Epithelial cell of esophagus (primary cell): Measurements from ENCODE around the gene NUP62.
"Not testable (repeated sequence)": the region's sequence is repeated elsewhere in the genome, so short reads cannot be mapped to it uniquely, and the experiment has no call there.

Source experiments
- DNase-seq: peaks from one replicate; pipeline ENCODE4 v3.0.0; 2010; ENCODE audit warnings: low read depth
- H3K4me3 ChIP-seq: 2 replicates; pipeline ENCODE4 v1.5.1; 2011; ENCODE audit warnings: mild to moderate bottlenecking, low read length, control low read depth
- TF ChIP-seq, protein P1 (sequence below): IDR thresholded peaks from 2 replicates; pipeline ENCODE4 v1.5.1; 2011; ENCODE audit warnings: low read depth, mild to moderate bottlenecking, low read length, control low read depth, inconsistent platforms; ENCODE audit not compliant: insufficient read depth; ENCODE audit errors: missing control alignments

Gene NUP62

DNA sequence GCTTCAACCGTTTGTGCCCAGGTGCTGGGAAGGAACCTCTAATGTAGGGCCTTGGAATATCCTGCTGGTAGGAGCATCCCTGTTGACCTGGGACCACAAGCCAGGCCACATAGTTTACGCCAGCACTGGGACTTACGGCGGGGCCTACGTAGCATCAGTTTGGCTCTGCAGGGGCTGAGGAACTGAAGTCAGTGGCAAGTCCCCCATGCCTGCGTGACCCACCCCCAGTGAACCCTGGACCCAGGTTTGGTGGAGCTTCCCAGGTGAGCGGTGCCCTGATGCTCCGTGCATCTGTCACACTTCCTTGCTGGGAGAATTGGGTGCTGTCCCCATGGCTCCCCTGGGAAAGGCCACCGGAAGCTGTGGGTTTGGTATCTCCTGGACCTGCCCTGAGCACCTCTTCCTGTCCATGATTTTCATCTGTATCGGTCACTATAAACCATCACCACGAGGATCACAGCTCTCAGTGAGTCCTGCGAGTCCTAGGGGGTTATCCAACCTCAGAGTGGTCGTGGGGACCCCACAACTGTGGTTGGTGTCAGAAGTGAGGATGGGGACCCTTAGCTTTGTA, 21.7 kb upstream of the NUP62 start:
- no peak overlapping the region for H3K4me3 ChIP-seq
- DNase-seq = no peak
- TF ChIP-seq, protein P1, sequence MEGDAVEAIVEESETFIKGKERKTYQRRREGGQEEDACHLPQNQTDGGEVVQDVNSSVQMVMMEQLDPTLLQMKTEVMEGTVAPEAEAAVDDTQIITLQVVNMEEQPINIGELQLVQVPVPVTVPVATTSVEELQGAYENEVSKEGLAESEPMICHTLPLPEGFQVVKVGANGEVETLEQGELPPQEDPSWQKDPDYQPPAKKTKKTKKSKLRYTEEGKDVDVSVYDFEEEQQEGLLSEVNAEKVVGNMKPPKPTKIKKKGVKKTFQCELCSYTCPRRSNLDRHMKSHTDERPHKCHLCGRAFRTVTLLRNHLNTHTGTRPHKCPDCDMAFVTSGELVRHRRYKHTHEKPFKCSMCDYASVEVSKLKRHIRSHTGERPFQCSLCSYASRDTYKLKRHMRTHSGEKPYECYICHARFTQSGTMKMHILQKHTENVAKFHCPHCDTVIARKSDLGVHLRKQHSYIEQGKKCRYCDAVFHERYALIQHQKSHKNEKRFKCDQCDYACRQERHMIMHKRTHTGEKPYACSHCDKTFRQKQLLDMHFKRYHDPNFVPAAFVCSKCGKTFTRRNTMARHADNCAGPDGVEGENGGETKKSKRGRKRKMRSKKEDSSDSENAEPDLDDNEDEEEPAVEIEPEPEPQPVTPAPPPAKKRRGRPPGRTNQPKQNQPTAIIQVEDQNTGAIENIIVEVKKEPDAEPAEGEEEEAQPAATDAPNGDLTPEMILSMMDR = no peak

DNA sequence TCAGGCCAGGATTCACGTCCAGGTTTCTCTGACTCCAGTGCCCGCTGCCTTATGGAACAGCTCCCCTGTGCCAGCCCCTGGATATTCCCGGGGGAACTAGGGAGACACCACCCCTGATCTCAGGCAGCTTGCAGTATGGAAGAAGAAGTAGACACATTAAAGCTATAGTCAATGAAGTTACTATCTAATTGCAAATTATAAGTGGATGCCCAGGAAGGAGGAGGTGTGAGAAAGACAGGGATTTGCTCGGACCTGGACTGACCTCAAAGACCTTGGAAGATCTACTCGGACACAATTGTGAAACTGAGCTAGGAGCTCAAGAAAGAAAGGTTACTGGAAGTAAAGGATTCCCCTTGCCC, 21.3 kb upstream of the NUP62 start:
- no peak for DNase-seq
- H3K4me3 ChIP-seq = no peak overlapping the region
- TF ChIP-seq, protein P1 = no peak

DNA sequence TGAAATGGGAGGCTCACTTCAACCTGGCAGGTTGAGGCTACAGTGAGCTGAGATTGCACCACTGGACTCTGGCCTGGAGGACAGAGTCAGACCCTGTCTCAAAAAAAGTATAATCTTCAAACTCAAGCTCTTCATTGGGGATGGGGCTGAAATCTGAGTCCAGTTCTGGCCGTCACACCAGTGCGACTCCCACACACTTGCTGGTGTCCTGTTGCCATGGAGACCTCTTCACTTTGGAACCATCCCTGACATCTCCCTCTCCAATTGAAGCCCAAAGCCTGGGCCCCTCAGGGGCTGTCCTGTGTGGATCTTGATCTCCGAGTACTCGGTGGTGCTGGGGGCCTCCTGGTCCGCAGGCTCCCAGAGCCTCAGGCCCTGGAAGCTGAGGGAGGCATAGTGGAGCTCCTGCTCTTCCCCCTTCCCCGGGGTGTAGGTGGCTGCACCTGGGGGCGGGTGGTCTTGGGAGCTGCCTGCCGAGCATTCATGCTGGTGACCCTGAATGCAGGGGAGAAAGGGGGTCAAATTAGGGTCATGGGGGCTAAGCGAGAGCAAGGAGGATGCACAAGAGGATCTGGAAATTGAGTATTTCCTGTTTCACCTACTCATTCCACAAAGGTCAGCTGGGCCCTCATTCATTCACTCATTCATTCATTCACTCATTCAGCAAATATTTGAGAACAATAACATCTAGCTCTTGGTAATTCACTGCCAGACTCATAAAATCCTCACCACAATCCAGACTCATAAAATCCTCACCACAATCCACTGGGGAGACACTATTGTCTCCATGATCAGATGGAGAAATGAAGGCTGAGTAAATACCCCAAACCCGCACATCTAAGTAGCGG, 20.7 kb upstream of the NUP62 start:
- no peak for DNase-seq

DNA sequence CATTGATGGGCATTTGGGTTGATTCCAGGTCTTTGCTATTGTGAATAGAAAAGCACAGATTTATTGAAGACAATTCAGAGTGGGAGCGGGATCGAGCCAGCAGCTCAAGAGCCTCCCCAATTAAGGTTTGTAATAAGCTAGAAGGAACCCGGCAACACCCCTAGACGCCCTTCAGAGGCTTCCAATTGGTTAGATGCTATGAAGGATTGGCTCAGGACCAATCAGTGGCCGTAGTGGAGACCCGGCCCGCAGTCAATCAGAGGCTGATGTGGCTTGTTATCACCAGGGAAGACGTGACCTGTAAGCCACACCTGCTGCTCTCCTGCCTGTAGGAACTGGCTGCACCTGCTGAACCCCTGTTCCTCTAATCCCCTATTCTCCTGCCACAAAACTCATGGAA, 17.1 kb upstream of the NUP62 start:
- TF ChIP-seq, protein P1 = no peak
- DNase-seq = no peak
- no peak overlapping the region for H3K4me3 ChIP-seq

More for the DNA sequence above, 20.7 kb upstream of the NUP62 start:
- H3K4me3 ChIP-seq = no peak overlapping the region
- TF ChIP-seq, protein P1 = no peak

DNA sequence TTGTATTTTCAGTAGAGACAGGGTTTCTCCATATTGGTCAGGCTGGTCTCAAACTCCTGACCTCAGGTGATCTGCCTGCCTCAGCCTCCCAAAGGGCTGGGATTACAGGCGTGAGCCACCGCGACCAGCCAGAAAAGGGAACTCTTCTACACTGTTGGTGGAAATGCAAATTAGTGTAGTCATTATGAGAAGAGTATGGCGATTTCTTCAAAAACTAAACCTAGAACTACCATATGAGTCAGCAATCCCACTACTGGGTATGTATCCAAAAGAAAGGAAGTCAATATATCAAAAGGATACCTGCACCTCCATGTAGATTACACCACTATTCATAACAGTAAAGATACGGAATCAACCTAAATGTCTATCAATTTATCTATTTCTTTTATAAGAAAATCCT, 15.3 kb upstream of the NUP62 start:
- DNase-seq, H3K4me3 ChIP-seq: not testable (repeated sequence)

DNA sequence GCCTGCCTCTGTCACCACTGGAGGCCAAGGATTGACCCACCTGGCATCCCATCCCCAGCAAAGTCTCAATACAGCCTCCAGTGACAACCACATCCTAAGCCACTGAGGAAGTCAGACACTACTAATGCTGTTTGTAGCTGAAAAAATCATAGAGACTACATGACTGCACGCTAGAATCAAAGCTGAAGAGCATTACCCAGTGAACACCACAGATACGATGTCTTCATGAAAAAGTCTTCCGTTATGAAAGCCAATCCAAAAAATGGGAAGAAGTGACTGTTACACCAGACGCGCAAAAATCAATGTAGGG, 11.1 kb upstream of the NUP62 start:
- TF ChIP-seq, protein P1 = no peak
- no peak overlapping the region for H3K4me3 ChIP-seq
- DNase-seq = no peak

DNA sequence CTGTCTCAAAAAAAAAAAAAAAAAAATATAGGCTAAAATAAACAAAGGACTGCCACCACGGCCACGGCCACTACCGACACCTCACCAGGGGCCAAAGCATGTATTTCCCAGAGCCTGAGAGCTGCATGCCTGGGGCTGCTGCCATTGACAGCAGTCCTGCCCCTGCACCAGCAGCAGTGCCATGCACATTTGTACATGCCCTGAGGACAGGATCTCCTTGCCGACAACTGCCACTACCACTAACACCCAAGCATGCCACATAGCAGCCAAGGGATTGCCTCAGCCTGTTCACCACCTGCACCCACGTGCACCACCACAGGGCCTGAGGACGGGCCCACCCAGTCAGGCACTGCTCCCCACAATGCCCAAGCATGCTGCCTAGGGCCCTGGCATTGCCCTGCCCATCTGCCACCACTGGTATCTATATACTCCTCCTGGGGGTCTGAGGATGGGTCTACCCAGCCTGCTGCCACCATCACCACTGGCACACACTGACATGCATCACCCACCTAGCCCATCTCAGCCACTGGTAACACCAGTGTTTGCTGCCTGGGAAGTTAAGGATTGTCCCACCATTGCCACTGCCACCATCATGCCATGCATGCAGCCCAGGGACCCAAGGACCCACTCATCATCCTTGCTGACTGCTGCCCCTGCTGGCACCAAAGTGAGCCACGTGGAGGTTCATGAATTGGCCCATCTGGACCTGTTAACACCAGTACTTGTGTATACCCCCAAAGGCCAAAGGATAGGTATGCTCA, 10.6 kb upstream of the NUP62 start:
- TF ChIP-seq, protein P1 = no peak
- no peak overlapping the region for H3K4me3 ChIP-seq
- no peak for DNase-seq
